Measurements from ENCODE around the gene ANO10. TPM values are rescaled to one million over a fixed set of nuclear protein-coding genes. Genes with fewer than 3 reads are reported as not detected.

ANO10 gene
- total RNA-seq, 1 donor from 2014 or later = 8.4 TPM

- intact Hi-C loops (cut with micrococcal nuclease) = no loop called here
These were observed 294.8 kb downstream of the ANO10 start for GRCh38 chr3:43326891-43327581.

GRCh38 chr3:43323541-43323940, 298.3 kb downstream of the ANO10 start:
- intact Hi-C loops (cut with micrococcal nuclease) = no loop called here

GRCh38 chr3:43320288-43320687, 301.5 kb downstream of the ANO10 start:
- intact Hi-C loops (cut with micrococcal nuclease) = no loop called here

GRCh38 chr3:43319794-43320193, 302.0 kb downstream of the ANO10 start:
- intact Hi-C loops (cut with micrococcal nuclease) = no loop called here

- intact Hi-C loops (cut with micrococcal nuclease) = no loop called here
These were observed 302.4 kb downstream of the ANO10 start for GRCh38 chr3:43319376-43319775.

- intact Hi-C loops (cut with micrococcal nuclease) = loop anchor here (2.0 kb wide), 1 partner anchor 15 kb away; no protein-coding TSS in a partner anchor
These were observed 304.1 kb downstream of the ANO10 start for GRCh38 chr3:43317461-43318316.

GRCh38 chr3:43316783-43317460, 304.9 kb downstream of the ANO10 start:
- intact Hi-C loops (cut with micrococcal nuclease) = loop anchor here (2.0 kb wide), 1 partner anchor 14 kb away; no protein-coding TSS in a partner anchor

Other genes with a start within 250 kb of the ANO10 start
- 19.1 and 19.2 TPM in 2 replicates for gene ABHD5, start 68.9 kb upstream of the ANO10 start, total RNA-seq